ENCODE measurements around the gene STON2. TPM values are rescaled to one million over a fixed set of nuclear protein-coding genes. Genes with fewer than 3 reads are reported as not detected.

Gene STON2
- total and polyA plus RNA-seq, 2 of the 13 experiments (the other 11 are each of a cell fraction or from before 2014, with no cell fraction given), result 2.1 to 11.0 TPM

DNA sequence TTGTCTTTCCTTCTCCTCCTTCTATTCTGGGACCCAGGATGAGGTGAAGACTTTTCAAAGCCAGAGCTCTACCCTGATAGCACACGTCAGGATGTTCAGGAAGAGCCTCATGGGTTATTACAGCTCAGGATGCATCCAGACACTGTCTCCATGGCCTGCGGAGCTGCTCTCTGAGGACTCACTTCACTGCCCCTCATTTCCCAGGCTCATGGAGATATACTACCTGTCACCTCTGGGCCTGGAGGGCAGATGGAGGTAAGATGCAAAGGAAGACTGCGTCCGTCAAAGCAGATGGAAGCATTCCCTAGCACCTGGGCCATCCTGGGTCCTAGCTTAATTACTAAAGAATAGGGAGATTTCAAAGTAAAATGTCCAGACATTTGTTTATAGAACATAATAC is 32.6 kb downstream of the STON2 start (continued):
- TF ChIP-seq, protein P1, sequence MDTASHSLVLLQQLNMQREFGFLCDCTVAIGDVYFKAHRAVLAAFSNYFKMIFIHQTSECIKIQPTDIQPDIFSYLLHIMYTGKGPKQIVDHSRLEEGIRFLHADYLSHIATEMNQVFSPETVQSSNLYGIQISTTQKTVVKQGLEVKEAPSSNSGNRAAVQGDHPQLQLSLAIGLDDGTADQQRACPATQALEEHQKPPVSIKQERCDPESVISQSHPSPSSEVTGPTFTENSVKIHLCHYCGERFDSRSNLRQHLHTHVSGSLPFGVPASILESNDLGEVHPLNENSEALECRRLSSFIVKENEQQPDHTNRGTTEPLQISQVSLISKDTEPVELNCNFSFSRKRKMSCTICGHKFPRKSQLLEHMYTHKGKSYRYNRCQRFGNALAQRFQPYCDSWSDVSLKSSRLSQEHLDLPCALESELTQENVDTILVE (CRISPR knock-in tag; IDR thresholded peaks at IDR 0.05), result no peak
- TF ChIP-seq, protein P2, sequence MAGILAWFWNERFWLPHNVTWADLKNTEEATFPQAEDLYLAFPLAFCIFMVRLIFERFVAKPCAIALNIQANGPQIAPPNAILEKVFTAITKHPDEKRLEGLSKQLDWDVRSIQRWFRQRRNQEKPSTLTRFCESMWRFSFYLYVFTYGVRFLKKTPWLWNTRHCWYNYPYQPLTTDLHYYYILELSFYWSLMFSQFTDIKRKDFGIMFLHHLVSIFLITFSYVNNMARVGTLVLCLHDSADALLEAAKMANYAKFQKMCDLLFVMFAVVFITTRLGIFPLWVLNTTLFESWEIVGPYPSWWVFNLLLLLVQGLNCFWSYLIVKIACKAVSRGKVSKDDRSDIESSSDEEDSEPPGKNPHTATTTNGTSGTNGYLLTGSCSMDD (CRISPR knock-in tag; IDR thresholded peaks at IDR 0.05), result no peak
- no peak for TF ChIP-seq MIXL1 (CRISPR knock-in tag; IDR thresholded peaks at IDR 0.05)

DNA sequence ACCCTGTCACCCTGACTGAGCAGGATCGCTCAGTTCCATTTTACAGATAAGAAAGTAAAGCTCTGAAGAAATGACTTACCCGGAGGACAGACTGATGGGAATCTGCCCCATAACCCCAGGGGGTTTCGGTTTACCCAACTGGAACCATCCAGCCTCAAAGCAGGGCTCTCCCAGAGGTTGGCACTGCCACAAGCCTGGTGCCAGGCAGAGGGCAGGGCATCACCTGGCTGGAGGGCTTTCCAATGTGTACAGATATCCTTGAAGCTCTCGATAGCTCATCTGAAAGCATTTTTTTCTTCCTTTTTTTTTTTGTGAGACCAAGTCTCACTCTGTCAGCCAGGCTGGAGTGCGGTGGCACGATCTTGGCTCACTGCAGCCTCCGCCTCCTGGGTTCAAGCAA is 33.2 kb downstream of the STON2 start:
- FAIRE-seq (no peak), ATAC-seq (no peak), DNase-seq (ENCODE audit: low spot score) (no peak)
- H3K27me3 ChIP-seq (ENCODE audit: control insufficient read depth in 1 of 2, insufficient read depth in 2 of 2, low read length in 2 of 2), result no peaks in the 10 kb centered on the region
- POLR2A ChIA-PET, result no interaction called here
- intact Hi-C loops (cut with micrococcal nuclease; ENCODE audit: unreplicated experiment), result no loop called here
- no peak overlapping the region for H2AFZ ChIP-seq (ENCODE audit: low read length)
- no peaks in the 10 kb centered on the region for H3K79me2 ChIP-seq (ENCODE audit: insufficient read depth, low read length)
- no peaks in the 10 kb centered on the region for H3K9me3 ChIP-seq (ENCODE audit: low read length)
- no peak overlapping the region for H3K27ac ChIP-seq (ENCODE audit: extremely low read length, insufficient read depth, low read length)
- CTCF ChIA-PET (ENCODE audit: low intra/inter-chr PET ratio, low total read pairs), result no interaction called here
- no peak overlapping the region for H3K4me3 ChIP-seq (replicated peaks in 1 of 3; ENCODE audit: insufficient read depth in 1 of 3, low read depth in 2 of 3, low read length in 3 of 3)
- no peaks in the 10 kb centered on the region for H3K4me1 ChIP-seq (ENCODE audit: insufficient read depth, low read length)
- no peak overlapping the region for H3K9ac ChIP-seq (ENCODE audit: insufficient read depth, low read depth, low read length)
- in situ Hi-C loops (cut with HindIII; ENCODE audit: extremely low pct_ligation_motif_present, low pct_unique_long_range_greater_than_20kb), result no loop called here
- BruUV-seq (replicated peaks), result no TSS peak
- no peak overlapping the region for H3K4me2 ChIP-seq (ENCODE audit: low read depth, low read length)
- WGBS (ENCODE audit: low lambda C conversion rate), result 94% methylated on average over 7 of the region's 7 CpGs
- no peaks in the 10 kb centered on the region for H4K20me1 ChIP-seq (ENCODE audit: insufficient read depth, low read length)
- H3K36me3 ChIP-seq (replicated peaks in 1 of 2; ENCODE audit: control insufficient read depth in 1 of 2, insufficient read depth in 2 of 2, low read length in 2 of 2), result peaks cover 0 to 10% of the 10 kb centered on the region in 2 experiments; a peak in 2 of 5 replicates
- TF ChIP-seq PCBP2 (optimal IDR thresholded peaks at IDR 0.05; ENCODE audit: low read depth, low read length, poor library complexity, severe bottlenecking) (no peak), ZBTB7B (CRISPR knock-in tag; IDR thresholded peaks at IDR 0.05) (no peak), ZNF598 (CRISPR knock-in tag; IDR thresholded peaks at IDR 0.05; ENCODE audit: borderline replicate concordance) (no peak), ZNF17 (CRISPR knock-in tag; IDR thresholded peaks at IDR 0.05) (no peak), ATRX (CRISPR knock-in tag; IDR thresholded peaks at IDR 0.05; ENCODE audit: borderline replicate concordance) (no peak), RFX3 (CRISPR knock-in tag; IDR thresholded peaks at IDR 0.05) (no peak)
- TF ChIP-seq, protein P3, sequence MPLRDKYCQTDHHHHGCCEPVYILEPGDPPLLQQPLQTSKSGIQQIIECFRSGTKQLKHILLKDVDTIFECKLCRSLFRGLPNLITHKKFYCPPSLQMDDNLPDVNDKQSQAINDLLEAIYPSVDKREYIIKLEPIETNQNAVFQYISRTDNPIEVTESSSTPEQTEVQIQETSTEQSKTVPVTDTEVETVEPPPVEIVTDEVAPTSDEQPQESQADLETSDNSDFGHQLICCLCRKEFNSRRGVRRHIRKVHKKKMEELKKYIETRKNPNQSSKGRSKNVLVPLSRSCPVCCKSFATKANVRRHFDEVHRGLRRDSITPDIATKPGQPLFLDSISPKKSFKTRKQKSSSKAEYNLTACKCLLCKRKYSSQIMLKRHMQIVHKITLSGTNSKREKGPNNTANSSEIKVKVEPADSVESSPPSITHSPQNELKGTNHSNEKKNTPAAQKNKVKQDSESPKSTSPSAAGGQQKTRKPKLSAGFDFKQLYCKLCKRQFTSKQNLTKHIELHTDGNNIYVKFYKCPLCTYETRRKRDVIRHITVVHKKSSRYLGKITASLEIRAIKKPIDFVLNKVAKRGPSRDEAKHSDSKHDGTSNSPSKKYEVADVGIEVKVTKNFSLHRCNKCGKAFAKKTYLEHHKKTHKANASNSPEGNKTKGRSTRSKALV (CRISPR knock-in tag; IDR thresholded peaks at IDR 0.05), result no peak
- TF ChIP-seq, protein P4, sequence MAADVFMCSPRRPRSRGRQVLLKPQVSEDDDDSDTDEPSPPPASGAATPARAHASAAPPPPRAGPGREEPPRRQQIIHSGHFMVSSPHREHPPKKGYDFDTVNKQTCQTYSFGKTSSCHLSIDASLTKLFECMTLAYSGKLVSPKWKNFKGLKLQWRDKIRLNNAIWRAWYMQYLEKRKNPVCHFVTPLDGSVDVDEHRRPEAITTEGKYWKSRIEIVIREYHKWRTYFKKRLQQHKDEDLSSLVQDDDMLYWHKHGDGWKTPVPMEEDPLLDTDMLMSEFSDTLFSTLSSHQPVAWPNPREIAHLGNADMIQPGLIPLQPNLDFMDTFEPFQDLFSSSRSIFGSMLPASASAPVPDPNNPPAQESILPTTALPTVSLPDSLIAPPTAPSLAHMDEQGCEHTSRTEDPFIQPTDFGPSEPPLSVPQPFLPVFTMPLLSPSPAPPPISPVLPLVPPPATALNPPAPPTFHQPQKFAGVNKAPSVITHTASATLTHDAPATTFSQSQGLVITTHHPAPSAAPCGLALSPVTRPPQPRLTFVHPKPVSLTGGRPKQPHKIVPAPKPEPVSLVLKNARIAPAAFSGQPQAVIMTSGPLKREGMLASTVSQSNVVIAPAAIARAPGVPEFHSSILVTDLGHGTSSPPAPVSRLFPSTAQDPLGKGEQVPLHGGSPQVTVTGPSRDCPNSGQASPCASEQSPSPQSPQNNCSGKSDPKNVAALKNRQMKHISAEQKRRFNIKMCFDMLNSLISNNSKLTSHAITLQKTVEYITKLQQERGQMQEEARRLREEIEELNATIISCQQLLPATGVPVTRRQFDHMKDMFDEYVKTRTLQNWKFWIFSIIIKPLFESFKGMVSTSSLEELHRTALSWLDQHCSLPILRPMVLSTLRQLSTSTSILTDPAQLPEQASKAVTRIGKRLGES (CRISPR knock-in tag; IDR thresholded peaks at IDR 0.05; ENCODE audit: borderline replicate concordance), result no peak
- TF ChIP-seq, protein P5, sequence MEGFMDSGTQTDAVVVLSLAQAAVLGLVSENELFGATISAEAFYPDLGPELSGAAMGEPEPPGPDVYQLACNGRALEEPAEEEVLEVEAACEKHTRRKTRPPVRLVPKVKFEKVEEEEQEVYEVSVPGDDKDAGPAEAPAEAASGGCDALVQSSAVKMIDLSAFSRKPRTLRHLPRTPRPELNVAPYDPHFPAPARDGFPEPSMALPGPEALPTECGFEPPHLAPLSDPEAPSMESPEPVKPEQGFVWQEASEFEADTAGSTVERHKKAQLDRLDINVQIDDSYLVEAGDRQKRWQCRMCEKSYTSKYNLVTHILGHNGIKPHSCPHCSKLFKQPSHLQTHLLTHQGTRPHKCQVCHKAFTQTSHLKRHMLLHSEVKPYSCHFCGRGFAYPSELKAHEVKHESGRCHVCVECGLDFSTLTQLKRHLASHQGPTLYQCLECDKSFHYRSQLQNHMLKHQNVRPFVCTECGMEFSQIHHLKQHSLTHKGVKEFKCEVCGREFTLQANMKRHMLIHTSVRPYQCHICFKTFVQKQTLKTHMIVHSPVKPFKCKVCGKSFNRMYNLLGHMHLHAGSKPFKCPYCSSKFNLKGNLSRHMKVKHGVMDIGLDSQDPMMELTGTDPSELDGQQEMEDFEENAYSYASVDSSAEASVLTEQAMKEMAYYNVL (CRISPR knock-in tag; IDR thresholded peaks at IDR 0.05; ENCODE audit: borderline replicate concordance), result no peak
- TF ChIP-seq, protein P6, sequence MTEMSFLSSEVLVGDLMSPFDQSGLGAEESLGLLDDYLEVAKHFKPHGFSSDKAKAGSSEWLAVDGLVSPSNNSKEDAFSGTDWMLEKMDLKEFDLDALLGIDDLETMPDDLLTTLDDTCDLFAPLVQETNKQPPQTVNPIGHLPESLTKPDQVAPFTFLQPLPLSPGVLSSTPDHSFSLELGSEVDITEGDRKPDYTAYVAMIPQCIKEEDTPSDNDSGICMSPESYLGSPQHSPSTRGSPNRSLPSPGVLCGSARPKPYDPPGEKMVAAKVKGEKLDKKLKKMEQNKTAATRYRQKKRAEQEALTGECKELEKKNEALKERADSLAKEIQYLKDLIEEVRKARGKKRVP (CRISPR knock-in tag; IDR thresholded peaks at IDR 0.05), result no peak
